Fibroblast of peridontal ligament (primary cell): Measurements from ENCODE around the gene CFAP54.
"Not testable (repeated sequence)": the region's sequence is repeated elsewhere in the genome, so short reads cannot be mapped to it uniquely, and the experiment has no call there.

Source experiments
- DNase-seq: peaks from one replicate; pipeline ENCODE4 v3.0.0-alpha.2; 2010; ENCODE audit errors: extremely low read depth

The CFAP54 gene

DNA sequence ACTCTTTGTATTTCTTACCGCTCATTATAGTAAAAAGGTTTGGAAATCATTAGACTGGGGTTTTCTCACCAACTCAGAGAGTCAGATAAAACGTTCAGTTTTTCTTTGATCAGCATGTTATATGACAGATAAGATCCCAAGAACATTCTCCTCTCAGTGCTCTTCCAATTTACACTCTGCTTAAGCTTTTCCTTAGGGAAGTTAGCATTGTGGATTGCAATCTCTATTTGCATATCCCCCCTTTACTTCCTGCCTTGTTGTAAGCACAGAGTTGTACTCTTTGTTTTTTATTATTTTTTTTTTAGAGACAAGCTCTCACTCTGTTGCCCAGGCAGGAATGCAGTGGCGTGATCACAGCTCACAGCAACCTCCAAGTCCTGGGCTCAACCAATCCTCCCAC is 11.4 kb upstream of the CFAP54 start:
- DNase-seq = no peak

DNA sequence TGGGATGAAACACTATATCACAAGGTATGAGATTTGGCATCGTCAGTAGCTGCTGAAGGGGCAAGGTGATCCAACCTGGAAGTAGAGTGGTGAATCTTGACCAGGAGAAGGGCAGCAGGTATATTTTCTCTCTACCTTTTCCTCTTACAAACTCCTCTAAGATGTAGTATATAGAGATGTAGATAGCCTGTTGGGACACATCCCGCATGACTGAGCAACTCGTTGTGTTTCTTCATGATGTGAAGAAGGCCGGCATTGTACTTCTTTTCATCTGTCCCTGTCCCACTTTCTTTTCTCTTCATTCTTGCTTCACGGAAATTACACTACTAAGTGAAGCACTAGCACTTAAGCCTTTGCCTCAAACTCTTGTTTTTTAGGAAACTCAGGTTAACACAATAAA is 7.3 kb upstream of the CFAP54 start:
- no peak for DNase-seq

DNA sequence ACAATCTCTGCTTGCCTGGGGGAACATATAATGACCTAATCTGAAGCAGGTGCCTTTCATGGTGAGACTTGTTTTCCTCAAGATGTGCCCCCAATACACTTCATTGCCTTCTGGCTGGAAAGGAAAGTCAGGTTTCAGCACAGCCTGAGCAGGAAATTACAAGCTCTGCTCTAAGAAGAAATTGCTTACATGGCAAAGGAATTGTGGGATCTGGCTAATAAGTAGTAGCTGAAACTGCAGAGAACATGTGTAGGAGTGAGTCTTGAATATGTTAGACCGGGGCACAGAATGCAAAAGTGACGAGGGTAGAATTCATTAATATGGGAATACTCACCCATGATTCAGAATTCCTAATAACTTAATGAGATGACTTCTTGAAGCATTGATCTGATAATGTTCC is 6.3 kb upstream of the CFAP54 start:
- DNase-seq = no peak

DNA sequence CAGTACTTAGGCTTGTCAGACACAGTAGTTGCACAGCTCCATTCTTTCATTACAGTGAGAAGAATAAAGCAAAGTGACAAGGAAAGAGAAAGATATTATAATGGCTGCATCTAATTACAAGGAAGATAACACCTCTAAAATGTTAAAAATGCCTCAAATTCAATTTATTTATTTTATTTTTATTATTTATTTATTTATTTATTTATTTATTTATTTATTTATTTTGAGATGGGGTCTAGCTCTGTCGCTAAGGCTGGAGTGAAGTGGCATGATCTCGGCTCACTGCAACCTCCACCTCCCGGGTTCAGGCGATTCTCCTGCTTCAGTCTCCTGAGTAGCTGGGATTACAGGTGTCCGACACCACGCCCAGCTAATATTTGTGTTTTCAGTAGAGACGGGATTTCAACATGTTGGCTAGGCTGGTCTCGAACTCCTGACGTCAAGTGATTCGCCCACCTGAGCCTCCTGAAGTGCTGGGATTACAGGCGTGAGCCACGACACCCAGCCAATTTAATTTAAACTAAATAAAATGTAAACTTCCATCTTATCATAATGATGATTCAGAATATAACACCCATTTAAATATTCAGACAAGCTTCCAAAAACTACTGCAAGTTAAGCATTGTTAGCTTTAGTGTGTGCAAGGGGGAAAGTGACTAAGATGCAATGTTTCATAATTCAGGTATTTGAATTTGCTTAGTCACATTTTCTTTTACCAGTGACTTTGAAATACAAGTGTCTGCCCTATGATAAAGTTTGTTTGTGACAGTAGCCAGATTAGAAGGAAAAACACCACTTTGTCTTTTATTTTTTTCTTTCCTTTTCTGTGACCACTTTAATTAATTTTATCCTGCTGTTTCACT is 2.4 kb upstream of the CFAP54 start:
- peak; percentile 73 for DNase-seq

- DNase-seq = no peak
Observed at GRCh38 chr12:96487634-96488033, 1.7 kb upstream of the CFAP54 start.

GRCh38 chr12:96493106-96493505 is 3.7 kb downstream of the CFAP54 start:
- no peak for DNase-seq

DNA sequence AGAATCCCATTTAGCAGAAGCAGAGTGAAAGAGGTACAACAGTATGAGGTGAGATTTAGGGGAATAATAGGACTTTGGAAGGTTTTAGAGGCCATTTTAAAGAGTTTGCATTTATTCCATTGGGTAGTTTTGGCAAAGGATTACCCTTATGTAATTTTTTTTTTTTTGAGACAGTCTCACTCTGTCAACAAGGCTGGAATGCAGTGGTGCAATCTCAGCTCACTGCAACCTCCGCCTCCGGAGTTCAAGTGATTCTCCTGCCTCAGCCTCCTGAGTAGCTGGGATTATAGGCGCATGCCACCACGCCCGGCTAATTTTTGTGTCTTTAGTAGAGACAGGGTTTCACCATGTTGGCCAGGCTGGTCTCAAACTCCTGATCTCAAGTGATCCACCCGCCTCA is 4.8 kb downstream of the CFAP54 start:
- not testable (repeated sequence) for DNase-seq

- DNase-seq = no peak
Observed at GRCh38 chr12:96495155-96495554, 5.8 kb downstream of the CFAP54 start.

GRCh38 chr12:96495841-96496545 is 6.6 kb downstream of the CFAP54 start:
- DNase-seq = no peak

- DNase-seq = no peak
Observed at GRCh38 chr12:96496944-96497343, 7.6 kb downstream of the CFAP54 start.

- peak; percentile 60 for DNase-seq
Observed at GRCh38 chr12:96497855-96498254, 8.5 kb downstream of the CFAP54 start.

GRCh38 chr12:96500693-96501092 is 11.3 kb downstream of the CFAP54 start:
- DNase-seq = peak; percentile 55

- peak; percentile 42 for DNase-seq
Observed at GRCh38 chr12:96501133-96501761, 11.9 kb downstream of the CFAP54 start.

DNA sequence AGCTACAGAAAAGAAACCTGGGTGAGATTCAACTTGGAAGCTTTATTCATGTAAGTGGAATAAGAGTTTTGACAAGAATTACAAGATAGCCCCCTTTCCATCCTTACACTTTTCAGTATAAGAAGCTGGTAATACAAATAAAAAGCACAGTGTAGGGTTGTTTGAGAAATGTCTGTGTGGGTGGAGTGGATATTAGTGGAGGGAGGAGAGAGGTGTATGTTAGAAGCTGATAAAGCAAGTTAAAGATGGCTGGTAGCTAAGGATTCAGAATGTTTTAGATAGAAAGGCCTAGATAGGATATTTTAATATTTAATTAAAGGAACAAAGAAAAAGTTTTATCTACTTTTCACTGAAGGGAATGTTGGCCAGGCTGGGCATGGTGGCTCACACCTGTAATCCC is 12.5 kb downstream of the CFAP54 start:
- DNase-seq = no peak

DNA sequence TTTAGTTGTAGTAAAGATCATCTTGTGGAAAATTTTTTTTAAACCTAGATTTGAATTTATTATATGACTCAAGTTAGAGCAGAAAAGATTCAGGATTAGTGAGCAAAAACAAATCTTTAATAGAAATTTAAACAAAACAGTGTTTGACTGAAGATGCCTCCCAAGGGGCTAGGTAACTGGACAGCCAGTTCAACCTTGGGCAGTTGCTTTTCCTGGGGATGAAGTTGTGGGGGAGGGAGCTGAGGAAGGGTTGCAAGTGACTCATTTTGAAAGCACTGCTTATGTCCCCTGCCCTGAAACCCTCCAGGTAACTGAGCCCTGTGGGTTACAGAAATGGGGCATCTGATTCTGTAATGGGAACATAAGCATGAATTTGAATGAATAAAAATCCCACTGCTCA is 13.1 kb downstream of the CFAP54 start:
- DNase-seq = no peak

DNA sequence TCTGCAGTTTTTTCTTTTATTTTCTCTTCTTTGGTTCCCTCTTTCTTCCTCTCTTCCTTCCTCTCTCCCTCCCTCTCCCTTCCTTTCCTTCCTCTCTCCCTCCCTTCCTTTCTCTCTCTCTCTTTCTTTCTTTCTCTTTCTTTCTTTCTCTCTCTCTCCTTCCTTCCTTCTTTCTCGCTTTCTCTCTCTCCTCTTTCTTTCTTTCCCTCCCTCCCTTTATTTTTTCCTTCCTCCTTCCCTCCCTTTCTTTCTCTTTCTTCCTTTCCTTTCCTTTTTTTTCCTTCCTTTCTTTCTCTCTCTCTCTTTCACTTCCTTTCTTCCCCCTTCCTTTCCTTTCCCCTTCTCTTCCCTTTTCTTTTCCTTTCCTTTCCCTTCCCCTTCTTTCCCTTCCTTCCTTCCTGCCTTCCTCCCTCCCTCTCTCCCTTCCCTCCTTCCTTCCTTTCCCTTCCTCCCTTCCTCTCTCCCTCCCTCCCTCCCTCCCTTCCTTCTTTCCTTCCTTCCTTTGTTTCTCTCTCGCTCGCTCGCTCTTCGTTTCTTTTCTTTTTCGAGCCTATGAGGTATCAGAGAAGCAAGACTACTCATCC is 13.7 kb downstream of the CFAP54 start:
- DNase-seq = no peak

DNA sequence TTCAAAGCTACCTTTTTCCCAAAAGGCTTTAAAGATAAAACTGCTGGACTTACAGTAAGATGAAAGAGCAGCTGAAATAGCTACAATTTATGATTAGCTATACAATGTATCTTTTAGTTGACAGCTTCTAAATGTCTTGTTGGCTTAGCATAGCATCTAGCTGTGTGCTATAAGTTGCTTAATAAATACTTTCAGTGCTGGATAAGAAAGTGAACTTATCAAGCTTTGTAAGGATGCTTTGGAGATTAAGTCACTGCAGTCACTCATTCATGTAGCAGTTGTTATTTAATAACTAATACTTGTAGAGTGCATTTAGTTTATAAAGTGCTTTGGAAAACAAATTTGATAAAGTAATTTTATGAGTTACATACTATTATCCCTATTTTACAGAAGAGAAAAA is 14.6 kb downstream of the CFAP54 start:
- DNase-seq = no peak

GRCh38 chr12:96506776-96507175 is 17.4 kb downstream of the CFAP54 start:
- no peak for DNase-seq

DNA sequence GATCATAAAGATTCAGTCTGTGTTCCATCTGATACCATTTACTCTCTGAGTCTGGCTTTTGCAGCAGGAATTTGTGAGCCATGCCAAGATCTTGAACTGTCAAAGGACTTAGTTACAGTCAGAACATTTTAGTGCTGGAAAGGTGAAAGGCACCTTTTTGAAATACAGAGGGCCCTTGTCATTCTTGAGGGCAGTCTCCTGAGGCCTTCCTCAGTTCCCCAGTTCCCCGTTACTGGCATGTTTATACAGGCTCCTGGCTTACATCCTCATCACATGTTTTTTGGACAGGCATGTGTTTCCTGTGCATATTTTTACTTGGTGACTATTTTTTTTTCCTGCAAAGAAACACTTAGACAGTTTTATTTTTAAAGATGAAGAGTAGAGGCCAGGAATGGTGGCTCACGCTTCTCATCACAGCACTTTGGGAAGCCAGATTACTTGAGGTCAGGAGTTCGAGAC is 21.0 kb downstream of the CFAP54 start:
- DNase-seq = peak; percentile 65

GRCh38 chr12:96513166-96513565 is 23.8 kb downstream of the CFAP54 start:
- no peak for DNase-seq

DNA sequence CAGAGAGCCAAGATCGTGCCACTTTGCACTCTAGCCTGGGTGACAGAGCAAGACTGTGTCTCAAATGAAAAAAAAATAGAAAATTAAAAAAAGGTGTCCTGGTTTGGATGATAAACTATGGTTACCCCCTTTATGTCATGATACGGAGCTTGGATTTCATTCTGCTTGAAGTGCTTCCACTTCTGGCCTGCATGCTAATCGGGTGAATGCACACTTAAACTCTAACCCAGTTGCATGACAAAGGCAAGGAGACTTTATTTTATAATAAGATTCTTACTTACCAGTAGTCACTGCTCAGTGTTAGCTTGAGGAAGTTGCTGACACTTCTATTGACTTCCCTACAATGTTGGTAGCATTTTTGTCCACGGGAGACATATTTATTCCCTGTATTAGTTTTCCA is 24.3 kb downstream of the CFAP54 start:
- DNase-seq = peak; percentile 31

DNA sequence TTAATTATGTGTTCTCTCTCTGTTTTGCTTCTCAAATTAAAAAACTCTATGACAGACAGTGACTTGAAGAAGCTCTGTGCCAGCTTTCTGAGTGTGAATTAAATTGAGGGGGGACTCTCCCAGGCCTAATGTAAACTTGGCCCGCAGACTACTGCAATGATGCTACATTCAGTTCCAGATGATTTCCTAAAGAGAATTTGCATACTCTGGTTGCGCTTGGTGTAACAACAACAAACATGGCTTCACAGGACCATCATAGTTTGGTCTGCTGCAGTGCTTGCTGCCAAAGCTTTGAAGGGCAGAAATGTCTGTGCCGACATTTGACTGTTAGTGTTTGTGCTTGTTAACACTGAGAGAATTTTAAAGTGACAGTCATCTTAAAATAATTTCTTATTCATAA is 25.0 kb downstream of the CFAP54 start:
- DNase-seq = peak; percentile 82
